GM21360 (cell line): ENCODE data around the gene CALCR.
"Not testable (repeated sequence)": the region's sequence is repeated elsewhere in the genome, so short reads cannot be mapped to it uniquely, and the experiment has no call there.

Source experiments
- ATAC-seq: cut with Tn5 transposase; IDR thresholded peaks from one replicate; pipeline ENCODE4 v1.9.1; 2021; ENCODE audit warnings: mild to moderate bottlenecking, moderate library complexity; ENCODE audit not compliant: unreplicated experiment

Gene CALCR

GRCh38 chr7:93574646-93575554, at the start of gene CALCR:
Gene CALCR (minus strand): TSS chr7:93574724. CDS start chr7:93486981, 87,743 bp downstream.
- ATAC-seq, result no peak

- ATAC-seq, result no peak
Observed at GRCh38 chr7:93623816-93624215, 49.3 kb upstream of the CALCR start.

DNA sequence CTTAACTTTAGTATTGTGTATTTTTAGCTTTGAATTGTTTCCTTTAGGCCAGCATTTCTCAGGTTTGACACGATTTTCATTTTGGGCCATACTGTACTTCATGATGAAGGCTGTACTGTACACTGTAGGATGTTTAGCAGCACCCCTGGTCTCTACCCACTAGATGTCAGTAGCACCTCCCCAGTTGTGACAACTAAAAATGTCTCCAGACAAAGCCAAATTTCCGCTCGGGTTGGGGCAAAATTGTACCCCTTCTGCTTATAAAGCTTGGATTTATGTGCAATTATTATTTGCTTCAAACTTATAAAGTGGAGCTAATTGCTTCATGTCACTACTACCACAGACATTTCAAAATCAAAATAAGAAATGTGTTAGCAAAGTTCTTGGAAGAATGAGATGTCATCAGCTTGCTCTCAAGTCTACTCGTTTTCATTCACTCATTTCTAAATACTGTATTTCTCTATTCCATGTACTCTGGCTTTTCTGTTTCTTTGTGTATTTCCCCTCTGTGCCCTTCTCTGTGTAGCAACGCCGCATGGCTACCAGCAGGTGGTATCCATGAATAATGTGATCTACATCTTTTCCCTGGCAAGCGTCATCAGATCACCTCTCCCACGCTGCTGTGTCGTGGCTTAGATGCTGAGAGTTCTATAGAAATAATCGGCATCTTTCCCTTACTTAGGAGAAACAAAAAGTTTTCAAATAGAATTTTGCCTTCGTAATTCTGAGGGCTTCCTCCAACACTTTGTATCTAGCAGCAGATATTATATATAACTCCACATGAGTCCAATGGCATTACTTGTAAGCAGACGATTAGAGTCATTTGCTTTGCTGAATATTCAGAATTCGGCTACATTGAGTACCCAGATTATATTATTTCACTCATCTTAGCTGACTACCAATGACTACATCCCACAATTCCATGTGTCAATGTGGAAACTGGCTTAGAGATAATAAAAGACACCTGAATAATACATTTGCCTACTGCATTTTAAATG, 47.8 kb upstream of the CALCR start:
- ATAC-seq, result no peak

DNA sequence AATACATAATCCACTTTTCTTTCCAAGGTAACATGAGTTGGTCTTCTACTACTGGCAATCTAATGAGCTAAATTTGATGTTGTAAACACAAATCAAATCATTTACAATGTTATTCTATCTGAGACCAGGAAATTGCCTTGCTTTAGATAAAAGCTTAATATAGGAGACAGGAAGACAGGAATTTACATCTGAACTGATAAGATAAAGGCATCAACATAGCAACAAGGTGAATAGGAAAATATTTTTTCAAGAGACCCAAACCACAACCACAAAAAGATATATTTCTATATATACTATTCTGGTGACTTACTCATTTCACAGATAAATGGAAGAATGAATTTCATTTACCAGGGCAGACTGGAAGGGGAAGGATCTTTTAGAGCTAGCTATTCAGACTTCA, 46.3 kb upstream of the CALCR start:
- no peak for ATAC-seq

- ATAC-seq, result no peak
Observed at GRCh38 chr7:93620057-93620456, 45.5 kb upstream of the CALCR start.

GRCh38 chr7:93601363-93601762, 26.8 kb upstream of the CALCR start:
- no peak for ATAC-seq

GRCh38 chr7:93594250-93594649, 19.7 kb upstream of the CALCR start:
- no peak for ATAC-seq

DNA sequence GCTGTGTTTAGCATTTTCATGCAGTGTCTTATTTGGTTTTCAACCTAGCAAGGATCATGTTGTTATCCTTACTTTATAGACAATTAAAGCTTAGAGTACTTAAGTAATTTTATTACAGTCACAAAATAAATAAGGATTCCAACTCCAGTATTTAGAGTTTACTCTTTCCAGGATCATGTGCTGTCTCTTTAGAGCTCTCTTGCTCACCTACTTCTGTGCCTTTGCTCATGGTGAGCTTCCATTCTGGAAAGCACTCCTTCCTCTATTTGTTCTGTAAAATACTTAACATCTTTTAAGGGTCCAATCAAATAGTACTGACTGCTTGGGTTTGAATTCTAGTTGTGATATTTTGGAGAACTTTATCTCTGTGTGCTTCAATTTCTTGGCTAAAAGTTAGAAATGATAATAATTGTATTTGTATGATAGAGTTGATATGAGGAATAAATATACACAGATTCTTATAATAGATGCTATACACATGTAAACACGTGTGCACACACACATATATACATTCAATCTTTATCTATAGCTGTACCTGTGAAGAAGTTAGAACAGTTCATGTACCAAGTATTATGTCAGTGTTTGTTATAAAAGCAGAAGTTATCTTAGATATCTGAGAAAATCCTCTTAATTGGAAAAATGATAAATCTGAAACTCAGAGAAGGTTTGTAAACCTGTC, 18.2 kb upstream of the CALCR start:
- ATAC-seq, result no peak

DNA sequence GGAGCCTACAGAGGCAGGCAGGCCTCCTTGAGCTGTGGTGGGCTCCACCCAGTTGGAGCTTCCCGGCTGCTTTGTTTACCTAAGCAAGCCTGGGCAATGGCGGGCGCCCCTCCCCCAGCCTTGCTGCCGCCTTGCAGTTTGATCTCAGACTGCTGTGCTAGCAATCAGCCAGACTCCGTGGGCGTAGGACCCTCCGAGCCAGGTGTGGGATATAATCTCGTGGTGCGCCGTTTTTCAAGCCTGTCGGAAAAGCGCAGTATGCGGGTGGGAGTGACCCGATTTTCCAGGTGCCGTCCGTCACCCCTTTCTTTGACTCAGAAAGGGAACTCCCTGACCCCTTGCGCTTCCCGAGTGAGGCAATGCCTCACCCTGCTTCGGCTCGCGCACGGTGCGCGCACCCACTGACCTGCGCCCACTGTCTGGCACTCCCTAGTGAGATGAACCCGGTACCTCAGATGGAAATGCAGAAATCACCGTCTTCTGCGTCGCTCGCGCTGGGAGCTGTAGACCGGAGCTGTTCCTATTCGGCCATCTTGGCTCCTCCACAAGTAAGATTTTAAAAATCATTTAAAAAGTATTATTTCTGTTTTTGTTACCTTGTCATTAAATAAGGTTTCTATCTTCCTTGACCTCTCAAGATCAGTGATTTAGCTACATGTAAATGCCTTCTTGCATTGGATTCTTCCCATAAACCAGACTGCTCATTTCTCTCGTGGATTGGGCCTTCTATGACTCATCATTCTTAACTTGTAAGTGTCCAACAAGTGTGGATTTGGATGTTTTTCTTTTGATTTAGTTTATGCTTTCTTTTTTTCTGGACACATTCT, 16.9 kb upstream of the CALCR start:
- not testable (repeated sequence) for ATAC-seq

- not testable (repeated sequence) for ATAC-seq
Observed at GRCh38 chr7:93586479-93586865, 11.9 kb upstream of the CALCR start.

DNA sequence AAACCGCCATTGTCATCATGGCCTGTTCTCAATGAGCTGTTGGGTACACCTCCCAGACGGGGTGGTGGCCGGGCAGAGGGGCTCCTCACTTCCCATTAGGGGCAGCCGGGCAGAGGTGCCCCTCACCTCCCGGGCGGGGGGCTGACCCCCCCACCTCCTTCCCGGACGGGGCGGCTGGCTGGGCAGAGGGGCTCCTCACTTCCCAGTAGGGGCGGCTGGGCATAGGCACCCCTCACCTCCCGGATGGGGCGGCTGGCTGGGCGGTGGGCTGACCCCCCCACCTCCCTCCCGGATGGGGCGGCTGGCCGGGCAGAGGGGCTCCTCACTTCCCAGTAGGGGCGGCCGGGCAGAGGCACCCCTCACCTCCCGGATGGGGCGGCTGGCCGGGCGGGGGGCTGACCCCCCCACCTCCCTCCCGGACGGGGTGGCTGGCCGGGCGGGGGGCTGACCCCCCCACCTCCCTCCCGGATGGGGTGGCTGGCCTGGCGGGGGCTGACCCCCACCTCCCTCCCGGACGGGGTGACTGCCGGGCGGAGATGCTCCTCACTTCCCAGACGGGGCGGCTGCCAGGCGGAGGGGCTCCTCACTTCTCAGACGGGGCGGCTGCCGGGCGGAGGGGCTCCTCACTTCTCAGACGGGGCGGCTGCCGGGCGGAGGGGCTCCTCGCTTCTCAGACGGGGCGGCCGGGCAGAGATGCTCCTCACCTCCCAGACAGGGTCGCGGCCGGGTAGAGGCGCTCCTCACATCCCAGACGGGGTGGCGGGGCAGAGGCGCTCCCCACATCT, 11.4 kb upstream of the CALCR start:
- ATAC-seq, result not testable (repeated sequence)

DNA sequence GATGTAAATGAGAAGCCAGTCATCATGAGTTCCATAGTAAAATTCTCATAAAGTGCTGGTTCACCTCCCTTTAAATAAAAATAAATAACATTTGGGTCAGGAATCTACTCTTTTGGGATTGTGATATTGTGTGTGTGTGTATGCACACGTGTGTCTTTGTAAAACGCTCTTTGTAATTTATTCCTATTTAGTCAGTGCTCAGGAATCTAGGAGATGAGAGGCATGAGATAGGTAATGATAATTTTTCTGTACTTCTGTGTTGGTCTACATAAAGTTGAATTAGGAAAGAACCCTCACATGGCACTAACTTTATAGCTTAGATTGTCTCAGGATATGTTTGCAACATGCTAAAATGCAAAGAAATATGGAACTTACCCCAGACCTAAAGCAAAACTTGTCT, 4.9 kb upstream of the CALCR start:
- ATAC-seq, result no peak

DNA sequence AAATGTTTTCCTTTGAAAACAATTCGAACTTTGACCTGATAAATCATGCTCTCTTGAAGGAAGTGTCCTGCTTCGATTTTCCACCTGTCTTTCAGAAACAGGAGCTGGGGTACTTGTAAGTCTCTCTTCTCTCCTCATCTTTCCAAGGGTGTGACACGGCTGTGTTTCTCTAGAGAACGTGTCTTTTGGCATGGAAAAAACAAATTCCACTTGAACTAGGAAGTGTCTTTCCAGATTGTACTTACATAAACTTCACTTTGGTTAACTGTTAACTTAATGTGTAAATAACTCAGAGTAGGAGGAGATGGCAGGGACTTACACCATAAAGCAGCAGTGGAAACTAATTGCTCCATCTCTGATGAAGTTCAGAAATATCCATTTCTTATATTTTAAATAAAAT, 4.2 kb upstream of the CALCR start:
- no peak for ATAC-seq

GRCh38 chr7:93575555-93576399, 1.3 kb upstream of the CALCR start:
- no peak for ATAC-seq

GRCh38 chr7:93574269-93574645, 267 bp downstream of the CALCR start:
- ATAC-seq, result no peak

- no peak for ATAC-seq
Observed at GRCh38 chr7:93569189-93569588, 5.3 kb downstream of the CALCR start.

GRCh38 chr7:93566876-93567275, 7.6 kb downstream of the CALCR start:
- ATAC-seq, result no peak

GRCh38 chr7:93563584-93563983, 10.9 kb downstream of the CALCR start:
- no peak for ATAC-seq
